ENCODE results near the gene RPS19BP1.
"Not testable (repeated sequence)": the region's sequence is repeated elsewhere in the genome, so short reads cannot be mapped to it uniquely, and the experiment has no call there.

The RPS19BP1 gene

GRCh38 chr22:39511226-39511625 is 21.3 kb downstream of the RPS19BP1 start:
- DNase-seq = no peak

GRCh38 chr22:39510529-39511149 is 21.9 kb downstream of the RPS19BP1 start:
- DNase-seq = no peak

GRCh38 chr22:39508393-39508792 is 24.2 kb downstream of the RPS19BP1 start:
- DNase-seq = no peak

GRCh38 chr22:39507021-39507420 is 25.5 kb downstream of the RPS19BP1 start:
- DNase-seq = not testable (repeated sequence)

- no peak for DNase-seq
These were observed 28.5 kb downstream of the RPS19BP1 start for GRCh38 chr22:39504071-39504470.

GRCh38 chr22:39503630-39504029 is 28.9 kb downstream of the RPS19BP1 start:
- no peak for DNase-seq

GRCh38 chr22:39502789-39503409 is 29.6 kb downstream of the RPS19BP1 start:
- DNase-seq = peak; percentile 46 to 71 (median 63)

- DNase-seq = peak; percentile 98 to 99 (median 98)
These were observed 30.3 kb downstream of the RPS19BP1 start, which contains the start of gene MIEF1 for GRCh38 chr22:39502109-39502788. TSS of gene MIEF1 (plus strand) at chr22:39502290. CDS start at chr22:39511295, 9,005 bp downstream.

- no peak for DNase-seq
These were observed 30.9 kb downstream of the RPS19BP1 start for GRCh38 chr22:39501644-39502108.

- DNase-seq = no peak
These were observed 32.4 kb downstream of the RPS19BP1 start for GRCh38 chr22:39500101-39500500.

- DNase-seq = no peak
These were observed 33.7 kb downstream of the RPS19BP1 start for GRCh38 chr22:39498802-39499201.

GRCh38 chr22:39498368-39498767 is 34.2 kb downstream of the RPS19BP1 start:
- no peak for DNase-seq

- no peak for DNase-seq
These were observed 35.1 kb downstream of the RPS19BP1 start for GRCh38 chr22:39497429-39497828.

- DNase-seq = peak; percentile 82 to 94 (median 92)
These were observed 36.3 kb downstream of the RPS19BP1 start for GRCh38 chr22:39496131-39496838.

GRCh38 chr22:39494471-39495120 is 38.0 kb downstream of the RPS19BP1 start:
- DNase-seq = peak; percentile 81 to 93 (median 91)

- peak in 3 of 4 experiments; percentile 13 to 42 (median 14) for DNase-seq
These were observed 38.8 kb downstream of the RPS19BP1 start for GRCh38 chr22:39493759-39494158.

- DNase-seq = no peak
These were observed 40.4 kb downstream of the RPS19BP1 start for GRCh38 chr22:39492186-39492585.

GRCh38 chr22:39491696-39492095 is 40.9 kb downstream of the RPS19BP1 start:
- DNase-seq = no peak

GRCh38 chr22:39490966-39491680 is 41.4 kb downstream of the RPS19BP1 start:
- DNase-seq = no peak

GRCh38 chr22:39490135-39490798 is 42.3 kb downstream of the RPS19BP1 start:
- DNase-seq = peak; percentile 67 to 84 (median 79)
